ENCODE data around the gene TFAP2E. TPM values are rescaled to one million over a fixed set of nuclear protein-coding genes. Genes with fewer than 3 reads are reported as not detected.

Gene TFAP2E
- 0.81 TPM in 1 of 2 replicates, not detected in the other for total RNA-seq (2014; rRNA removed; shearing (Covaris generic); ENCODE audit: low replicate concordance)

DNA sequence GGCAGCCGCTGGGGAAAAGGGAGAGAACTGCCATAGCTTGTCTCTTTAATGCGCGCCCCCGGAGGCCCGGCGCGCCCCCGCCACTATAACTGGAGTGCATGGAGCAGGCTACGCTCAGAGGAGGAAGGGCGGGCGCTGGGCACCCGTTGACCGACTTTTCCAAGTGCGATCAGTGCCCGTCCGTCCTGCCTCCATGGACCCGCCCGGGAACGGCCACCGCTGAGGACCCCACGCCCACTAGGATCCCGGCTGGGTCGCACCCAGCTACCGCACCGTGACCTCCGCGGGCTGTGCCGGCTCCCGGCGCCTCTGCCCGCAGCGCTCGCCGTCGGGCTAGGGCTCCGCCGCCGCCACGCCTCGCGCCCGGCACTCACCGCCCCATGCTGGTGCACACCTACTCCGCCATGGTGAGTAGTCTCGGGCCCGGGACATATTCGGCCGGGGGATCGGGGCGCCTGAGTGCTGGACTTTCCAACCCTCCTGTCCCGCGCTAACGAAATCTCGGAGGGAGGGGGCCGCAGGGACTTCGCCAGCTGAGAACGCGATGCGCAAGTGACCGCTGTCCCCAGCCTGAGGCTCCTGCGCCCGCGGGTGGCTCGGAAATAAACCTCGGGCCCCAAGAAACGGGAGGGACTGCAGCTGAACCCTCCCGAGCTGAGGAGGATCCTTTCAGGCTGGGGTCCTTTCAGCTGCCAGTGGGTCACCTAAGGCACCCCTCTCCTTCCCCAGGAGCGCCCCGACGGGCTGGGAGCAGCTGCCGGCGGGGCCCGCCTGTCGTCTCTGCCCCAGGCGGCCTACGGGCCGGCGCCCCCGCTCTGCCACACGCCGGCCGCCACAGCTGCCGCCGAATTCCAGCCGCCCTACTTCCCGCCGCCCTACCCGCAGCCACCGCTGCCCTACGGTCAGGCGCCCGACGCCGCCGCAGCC, at the start of gene TFAP2E:
TFAP2E (plus strand) TSS at position 117 of the 927 bp plus-strand sequence; CDS start at position 381, 264 bp downstream.
- in situ Hi-C loops (cut with HindIII; ENCODE audit: low pct_unique_long_range_greater_than_20kb, low sequenced_read_pairs), result no loop called here

DNA sequence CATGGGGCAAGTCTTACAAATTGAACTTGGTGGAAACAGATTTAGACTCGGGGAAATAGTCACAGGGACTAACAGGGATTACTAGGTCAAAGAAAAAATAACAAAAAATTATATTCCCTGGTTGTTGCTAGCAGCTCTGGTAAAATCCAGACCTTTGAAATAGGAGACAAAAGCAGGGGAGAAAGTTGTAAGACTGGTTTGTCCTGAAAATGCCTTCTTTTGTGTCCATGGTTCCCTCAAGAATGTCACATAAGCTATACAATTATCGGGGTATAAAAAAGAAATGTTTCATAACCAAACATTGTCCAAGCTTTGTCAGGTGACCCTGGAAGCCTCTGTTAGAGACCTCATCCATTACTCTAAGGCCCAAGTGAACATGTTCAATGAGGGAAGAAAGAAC, 49.0 kb upstream of the TFAP2E start:
- in situ Hi-C loops (cut with HindIII; ENCODE audit: low pct_unique_long_range_greater_than_20kb, low sequenced_read_pairs), result no loop called here
- no peak for DNase-seq (ENCODE audit: low read depth)

More for the DNA sequence above, at the start of gene TFAP2E:
- no peak for DNase-seq (ENCODE audit: low read depth)

DNA sequence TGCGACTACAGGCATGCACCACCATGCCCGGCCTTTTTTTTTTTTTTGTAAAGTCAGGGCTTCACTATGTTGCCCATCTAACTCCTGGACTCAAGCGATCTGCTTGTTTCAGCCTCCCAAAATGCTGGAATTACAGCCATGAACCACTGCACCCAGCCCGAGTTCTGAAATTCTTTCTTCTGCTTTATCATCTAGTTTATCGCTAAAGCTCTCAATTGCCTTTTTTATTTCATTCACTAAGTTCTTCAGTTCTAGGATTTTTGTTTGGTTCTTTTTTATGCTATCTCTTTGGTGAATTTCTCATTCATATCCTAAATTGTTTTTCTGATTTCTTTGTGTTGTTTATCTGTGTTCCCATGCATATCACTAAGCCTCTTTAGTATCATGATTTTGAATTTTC, 42.9 kb upstream of the TFAP2E start:
- DNase-seq (ENCODE audit: low read depth), result no peak
- in situ Hi-C loops (cut with HindIII; ENCODE audit: low pct_unique_long_range_greater_than_20kb, low sequenced_read_pairs), result no loop called here

DNA sequence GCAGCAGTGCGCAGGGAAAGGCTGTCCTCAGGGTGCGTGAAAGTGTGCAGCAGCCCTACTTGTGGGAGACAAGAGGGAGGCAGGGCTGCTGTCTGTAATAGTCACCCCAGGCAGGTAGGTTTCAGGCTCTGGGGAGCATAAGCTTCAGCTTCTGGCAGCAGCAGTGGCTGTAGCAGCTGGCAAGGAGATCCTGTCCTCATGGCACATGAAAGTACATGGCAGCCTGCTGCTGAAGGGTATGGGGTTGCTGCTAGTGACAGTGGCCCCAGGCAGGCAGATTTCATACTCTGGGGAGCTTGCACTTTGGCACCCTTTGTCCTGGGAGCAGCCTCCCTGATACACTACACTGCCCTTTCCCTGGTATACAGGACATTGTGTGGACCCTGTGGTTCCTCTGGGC, 42.2 kb upstream of the TFAP2E start:
- no peak for DNase-seq (ENCODE audit: low read depth)
- in situ Hi-C loops (cut with HindIII; ENCODE audit: low pct_unique_long_range_greater_than_20kb, low sequenced_read_pairs), result no loop called here

DNA sequence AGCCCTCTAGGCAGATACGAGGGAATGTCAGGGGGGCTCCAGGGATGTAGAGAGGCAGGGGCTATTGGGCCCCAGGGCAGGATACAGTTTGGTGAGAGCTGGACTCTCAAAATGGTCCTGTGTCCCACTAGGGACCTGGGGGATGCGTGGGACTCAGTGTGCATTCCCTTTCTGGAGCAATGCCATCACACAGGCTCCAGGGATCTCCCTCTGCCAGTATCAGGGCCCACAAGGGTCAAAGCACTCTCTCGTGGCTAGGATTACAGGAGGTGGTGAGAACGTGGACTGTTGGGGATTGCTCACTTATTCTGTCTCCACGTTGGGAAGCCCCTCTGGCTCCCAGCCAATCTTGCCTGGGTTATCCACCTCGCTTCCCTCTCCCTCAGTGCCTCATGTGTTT, 41.7 kb upstream of the TFAP2E start:
- in situ Hi-C loops (cut with HindIII; ENCODE audit: low pct_unique_long_range_greater_than_20kb, low sequenced_read_pairs), result no loop called here
- DNase-seq (ENCODE audit: low read depth), result no peak

DNA sequence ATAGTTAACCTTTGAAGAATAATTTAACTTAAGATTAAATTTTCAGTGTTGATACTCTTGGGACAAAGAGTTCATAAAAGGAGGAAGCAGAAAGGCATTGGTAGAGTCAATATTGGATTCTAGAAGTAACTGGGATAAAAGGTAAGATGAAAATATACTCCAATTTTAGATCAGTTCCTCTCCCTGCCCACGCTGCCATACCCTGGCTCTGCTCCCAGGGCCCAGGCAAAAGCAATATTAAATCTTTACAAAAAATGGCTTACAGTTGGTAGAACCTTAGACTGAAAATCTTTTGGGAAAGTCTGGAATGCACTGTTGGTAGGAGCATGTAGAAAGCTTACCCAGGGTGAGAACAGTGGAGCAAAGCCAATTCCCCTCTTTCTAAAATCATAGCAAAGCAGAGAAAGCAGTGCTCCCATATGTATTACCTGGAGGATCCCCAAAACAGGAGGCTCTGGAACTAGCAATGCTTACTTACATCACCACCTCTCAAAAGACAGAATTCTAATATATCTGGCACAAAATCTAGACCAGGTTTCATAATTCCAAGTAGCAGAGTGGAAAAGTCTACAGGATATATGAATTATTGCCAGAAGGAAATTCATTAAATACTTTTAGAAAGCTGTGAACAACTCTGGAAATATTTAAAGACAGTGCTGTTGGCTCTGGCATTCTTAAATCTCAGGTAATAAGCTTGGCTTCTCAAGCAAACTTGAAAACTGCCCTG, 40.5 kb upstream of the TFAP2E start:
- in situ Hi-C loops (cut with HindIII; ENCODE audit: low pct_unique_long_range_greater_than_20kb, low sequenced_read_pairs), result no loop called here
- DNase-seq (ENCODE audit: low read depth), result no peak

DNA sequence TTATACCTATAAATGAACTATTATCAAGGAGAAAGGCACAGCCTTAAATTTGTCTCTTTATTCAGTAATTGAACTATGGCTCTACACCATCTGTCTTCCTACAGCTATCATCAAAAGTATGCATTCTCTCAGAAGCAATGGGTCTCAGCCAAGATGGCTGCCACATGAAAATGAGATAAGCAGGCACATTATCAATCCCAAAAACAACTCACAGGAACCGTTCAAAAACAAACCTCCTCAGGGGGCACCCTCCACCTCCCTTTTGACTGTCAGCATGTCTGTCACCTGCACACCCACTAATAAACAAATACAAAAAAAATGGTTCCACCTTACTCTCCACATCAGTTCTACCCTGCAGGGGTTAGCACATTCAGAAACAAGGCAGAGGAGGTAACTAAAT, 39.5 kb upstream of the TFAP2E start:
- no peak for DNase-seq (ENCODE audit: low read depth)
- in situ Hi-C loops (cut with HindIII; ENCODE audit: low pct_unique_long_range_greater_than_20kb, low sequenced_read_pairs), result no loop called here

DNA sequence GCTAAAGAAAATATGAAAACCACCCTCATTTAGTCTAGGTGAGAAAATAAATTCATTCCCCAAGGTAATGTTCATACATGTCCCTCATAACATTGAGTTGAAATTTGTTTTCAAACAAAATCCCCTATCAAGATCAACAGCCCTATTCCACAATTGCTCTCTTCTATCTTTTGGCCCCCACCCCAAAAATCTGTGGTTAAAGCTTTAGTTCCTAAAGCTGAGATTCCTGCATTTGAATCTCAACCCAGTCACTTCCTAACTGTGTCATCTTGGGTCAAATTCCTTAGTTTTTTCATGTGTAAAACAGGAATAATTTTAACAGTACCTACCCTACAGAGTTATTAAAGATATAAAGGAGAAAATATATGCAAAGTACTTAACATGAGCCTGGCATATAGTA, 37.9 kb upstream of the TFAP2E start:
- no peak for DNase-seq (ENCODE audit: low read depth)
- in situ Hi-C loops (cut with HindIII; ENCODE audit: low pct_unique_long_range_greater_than_20kb, low sequenced_read_pairs), result no loop called here

DNA sequence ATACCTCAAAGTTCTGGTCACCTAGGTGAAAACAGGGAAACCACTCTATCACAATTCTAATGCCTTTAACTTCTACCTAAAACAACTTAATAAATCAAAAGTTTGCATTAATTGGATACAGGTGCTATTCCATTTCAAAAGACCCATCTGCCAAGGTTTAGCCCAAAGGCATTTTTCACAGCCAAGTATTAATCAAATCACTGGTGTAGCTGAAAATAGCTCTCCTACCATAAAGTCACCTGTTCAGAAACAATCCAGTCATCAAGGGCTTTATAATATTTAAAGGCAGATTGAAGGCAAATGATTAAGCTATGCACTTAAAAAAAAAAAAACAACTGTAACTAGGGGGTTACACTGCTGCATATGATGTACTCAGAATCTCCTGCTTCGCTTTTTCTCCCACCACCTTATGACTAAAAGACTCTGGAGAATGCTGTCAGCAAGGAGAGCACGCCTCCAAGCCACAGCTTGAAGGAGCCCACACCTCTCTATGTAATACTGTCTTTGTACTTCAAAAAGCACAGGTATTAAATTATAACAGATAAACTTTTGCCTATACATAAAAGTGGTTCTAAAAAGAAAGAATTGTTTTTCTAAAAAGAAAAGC, 36.5 kb upstream of the TFAP2E start:
- no peak for DNase-seq (ENCODE audit: low read depth)
- in situ Hi-C loops (cut with HindIII; ENCODE audit: low pct_unique_long_range_greater_than_20kb, low sequenced_read_pairs), result no loop called here

DNA sequence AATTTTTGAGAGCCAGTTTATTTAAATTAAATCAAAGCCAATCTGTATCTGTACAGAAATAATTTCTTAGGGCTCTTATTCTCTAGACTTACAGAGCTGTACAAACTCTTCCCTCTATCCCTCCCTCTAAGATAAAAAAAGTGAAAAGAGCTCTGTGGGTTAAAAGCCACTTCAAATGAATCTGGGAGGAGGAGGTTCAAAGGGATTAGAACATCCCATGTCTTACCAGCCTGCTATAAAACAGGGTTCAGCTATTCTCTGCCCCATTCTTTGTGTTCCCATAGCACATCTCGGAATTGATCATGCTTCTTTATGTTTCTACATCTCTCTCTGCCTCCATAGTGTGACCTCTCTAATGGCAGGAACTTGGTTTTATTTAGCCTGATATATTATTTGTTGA, 35.3 kb upstream of the TFAP2E start:
- in situ Hi-C loops (cut with HindIII; ENCODE audit: low pct_unique_long_range_greater_than_20kb, low sequenced_read_pairs), result no loop called here
- DNase-seq (ENCODE audit: low read depth), result no peak

DNA sequence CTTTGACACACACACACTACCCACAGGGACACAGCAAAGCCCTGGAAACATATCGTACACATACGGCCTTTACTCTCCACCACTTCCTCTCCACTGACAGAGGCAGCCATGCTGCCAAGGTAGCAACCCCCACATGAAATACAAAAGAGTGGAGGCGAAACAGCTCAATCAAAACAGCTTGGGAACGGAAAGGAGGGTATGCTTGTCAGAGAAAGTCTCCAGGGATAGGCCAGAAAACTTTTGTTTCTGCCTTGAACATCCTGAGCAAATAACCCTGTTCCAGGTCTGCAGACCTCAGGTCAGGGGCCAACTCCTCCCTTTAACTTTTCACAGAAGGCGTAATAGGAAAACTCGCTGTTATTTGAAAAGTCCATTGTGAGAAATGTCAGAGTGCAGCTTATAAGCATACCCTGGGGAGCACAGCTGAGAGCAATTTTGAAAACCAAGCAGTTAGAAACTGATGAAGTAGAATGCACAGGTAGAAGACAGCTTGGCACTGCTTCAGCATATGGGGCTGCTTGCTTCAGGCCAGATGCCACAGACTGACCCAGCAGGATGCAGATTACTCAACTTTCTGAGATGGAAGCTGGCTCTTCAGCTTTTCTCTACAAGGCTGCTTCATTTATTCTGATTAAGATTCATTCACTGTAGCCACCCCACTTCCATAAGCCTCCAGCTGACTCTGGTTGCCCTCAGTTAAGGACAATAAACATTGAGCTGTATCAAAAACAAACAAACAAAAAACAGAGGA, 33.9 kb upstream of the TFAP2E start:
- no peak for DNase-seq (ENCODE audit: low read depth)
- in situ Hi-C loops (cut with HindIII; ENCODE audit: low pct_unique_long_range_greater_than_20kb, low sequenced_read_pairs), result no loop called here

DNA sequence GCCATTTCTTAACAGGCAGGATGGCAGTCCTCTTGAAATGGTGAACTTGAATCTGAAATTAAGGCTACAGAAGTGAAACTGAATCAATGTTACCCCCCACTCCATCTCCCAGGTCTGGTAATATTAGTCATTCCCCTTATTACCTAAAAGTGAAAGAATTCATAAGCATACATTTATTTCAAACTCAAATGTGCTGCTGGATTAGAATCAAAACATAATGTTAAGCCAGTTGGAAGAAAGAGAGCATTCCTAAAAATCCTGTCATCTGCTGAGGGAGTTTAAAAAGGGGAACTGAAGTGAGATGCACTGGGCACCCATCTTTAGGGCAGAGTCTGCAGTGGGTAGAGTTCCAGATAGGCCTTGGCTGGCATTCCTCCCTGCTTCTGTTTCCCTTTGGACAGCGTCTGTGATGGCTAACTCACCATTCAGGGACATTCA, 33.3 kb upstream of the TFAP2E start:
- no peak for DNase-seq (ENCODE audit: low read depth)
- in situ Hi-C loops (cut with HindIII; ENCODE audit: low pct_unique_long_range_greater_than_20kb, low sequenced_read_pairs), result no loop called here

DNA sequence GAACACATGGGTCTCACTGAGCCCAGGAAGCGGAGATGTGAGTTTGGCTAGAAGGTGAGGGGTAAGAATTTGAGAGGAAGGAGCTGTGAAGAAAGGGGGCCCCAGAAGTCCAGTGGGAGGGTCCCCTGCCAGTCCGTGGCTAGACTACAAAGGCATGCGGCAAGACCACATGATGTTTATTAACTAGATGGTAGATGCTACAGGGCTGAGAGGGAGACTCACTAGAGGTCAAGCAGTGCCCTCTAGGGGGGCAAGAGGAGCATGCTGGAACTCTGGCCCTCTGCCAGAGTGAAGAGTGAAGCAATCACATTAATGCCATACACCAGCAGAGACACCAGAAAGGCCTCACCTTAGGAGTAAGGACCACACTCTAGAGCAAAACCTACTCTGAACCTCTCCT, 28.1 kb upstream of the TFAP2E start:
- in situ Hi-C loops (cut with HindIII; ENCODE audit: low pct_unique_long_range_greater_than_20kb, low sequenced_read_pairs), result no loop called here
- DNase-seq (ENCODE audit: low read depth), result peak; percentile 11

DNA sequence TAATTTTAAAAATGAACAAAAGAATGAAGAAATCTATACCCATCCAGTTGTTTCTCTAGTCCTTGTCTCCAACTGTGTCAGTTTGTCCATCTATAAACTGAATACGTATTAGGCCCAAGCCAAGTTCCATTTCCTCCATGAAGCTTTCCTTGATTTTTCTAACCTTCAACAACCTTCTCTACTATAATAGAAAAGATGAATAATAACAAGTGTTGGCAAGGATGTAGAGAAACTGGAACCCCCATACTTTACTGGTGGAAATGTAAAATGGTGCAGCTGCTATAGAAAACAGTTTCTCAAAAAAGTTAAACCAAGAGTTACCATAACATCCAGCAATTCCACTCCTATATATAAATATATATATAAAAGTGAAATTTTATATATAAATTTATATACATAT, 26.5 kb upstream of the TFAP2E start:
- in situ Hi-C loops (cut with HindIII; ENCODE audit: low pct_unique_long_range_greater_than_20kb, low sequenced_read_pairs), result no loop called here
- no peak for DNase-seq (ENCODE audit: low read depth)

DNA sequence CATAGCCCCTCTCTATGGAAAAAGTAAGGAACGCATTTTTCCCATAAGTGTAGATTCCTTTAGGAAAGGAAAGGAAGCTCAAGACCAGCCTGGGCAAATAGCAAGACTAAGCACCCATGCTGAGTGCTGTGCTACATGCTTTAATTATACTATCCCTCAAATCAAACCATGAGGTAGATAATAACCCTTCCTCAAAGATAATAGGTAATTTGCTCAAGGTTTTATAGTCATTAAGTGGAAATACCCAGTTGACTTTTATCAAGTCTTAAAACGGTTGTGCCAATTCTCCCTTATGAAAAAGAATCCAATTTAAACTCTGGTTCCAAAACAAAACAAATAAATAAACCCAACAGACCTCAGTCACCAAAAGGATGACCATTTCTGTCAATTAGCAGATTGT, 19.3 kb upstream of the TFAP2E start:
- DNase-seq (ENCODE audit: low read depth), result no peak
- in situ Hi-C loops (cut with HindIII; ENCODE audit: low pct_unique_long_range_greater_than_20kb, low sequenced_read_pairs), result no loop called here

DNA sequence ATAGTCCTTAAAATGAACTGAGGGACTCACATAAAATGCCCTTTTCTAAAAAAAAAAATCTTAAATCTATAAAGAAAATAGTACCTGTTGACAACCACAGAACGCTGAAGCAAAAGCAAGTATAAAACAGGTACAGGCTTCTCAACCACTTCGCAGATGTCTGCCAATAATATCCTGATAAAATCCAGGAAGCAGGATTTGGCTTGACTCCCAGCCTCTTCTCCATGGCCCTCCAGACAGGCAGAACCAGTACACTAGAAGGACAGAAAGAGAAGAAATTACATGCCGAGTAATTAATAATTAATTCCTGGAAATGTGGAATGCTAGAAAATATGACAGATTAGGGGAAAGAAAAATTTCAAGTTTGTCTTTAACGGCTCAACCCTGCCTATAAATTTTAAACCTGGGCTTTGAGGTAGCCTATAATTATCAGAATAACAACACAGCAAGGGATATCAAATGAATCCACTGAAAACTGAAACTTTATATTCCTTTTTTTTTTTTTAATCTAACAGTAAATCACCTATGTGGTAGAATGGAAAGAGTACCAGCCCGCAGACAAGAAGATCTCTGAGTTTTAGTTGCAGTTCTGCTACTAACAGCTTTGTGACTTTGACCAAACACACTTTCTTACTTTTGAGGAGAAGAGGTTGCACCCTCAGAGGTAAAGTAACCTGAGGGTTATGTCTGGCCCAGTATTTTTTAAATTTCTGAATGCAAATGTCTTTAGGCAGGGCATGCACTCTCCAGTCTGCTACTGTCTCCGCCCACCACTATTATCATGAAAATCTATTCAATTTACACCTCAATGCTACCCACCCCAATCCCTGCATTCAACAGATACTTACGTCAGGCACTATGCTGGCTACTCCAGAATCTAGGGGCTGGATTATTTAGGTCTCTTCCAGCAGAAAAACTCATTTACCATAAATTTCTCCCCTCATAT, 18.6 kb upstream of the TFAP2E start:
- no peak for DNase-seq (ENCODE audit: low read depth)
- in situ Hi-C loops (cut with HindIII; ENCODE audit: low pct_unique_long_range_greater_than_20kb, low sequenced_read_pairs), result no loop called here

DNA sequence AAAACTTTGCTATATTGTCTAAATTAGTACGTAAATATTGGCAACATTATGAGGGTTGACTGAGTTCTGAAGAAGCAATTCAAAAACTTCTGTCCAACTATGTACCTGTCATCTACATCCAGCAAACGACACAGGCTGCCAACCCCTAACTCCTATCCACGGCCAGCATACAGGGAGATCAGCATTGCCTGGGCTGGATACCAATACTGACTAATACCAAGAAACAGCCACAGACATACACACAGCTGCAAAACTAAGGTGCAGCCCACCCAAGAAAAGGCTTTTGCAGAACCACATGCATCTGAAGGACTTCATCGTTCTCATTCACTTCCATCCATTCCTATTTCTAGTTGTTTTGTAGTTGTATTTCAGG, 17.9 kb upstream of the TFAP2E start:
- no peak for DNase-seq (ENCODE audit: low read depth)
- in situ Hi-C loops (cut with HindIII; ENCODE audit: low pct_unique_long_range_greater_than_20kb, low sequenced_read_pairs), result no loop called here

Data from Caki2 (cell line).